Measurements from ENCODE around the gene PRSS22.

Gene PRSS22

GRCh38 chr16:2881783-2882649, 24.0 kb upstream of the PRSS22 start:
- DNase-seq (ENCODE audit: low read depth in 2 of 2) = no peak

- DNase-seq (ENCODE audit: low read depth in 2 of 2) = no peak
These were observed 22.0 kb upstream of the PRSS22 start for GRCh38 chr16:2879854-2880508.

- peak; percentile 63 to 70 for DNase-seq (ENCODE audit: low read depth in 2 of 2)
These were observed 17.0 kb upstream of the PRSS22 start for GRCh38 chr16:2874912-2875362.

- DNase-seq (ENCODE audit: low read depth in 2 of 2) = no peak
These were observed 16.3 kb upstream of the PRSS22 start for GRCh38 chr16:2874032-2874911.

GRCh38 chr16:2871926-2872325, 14.0 kb upstream of the PRSS22 start:
- no peak for DNase-seq (ENCODE audit: low read depth in 2 of 2)

GRCh38 chr16:2867987-2868789, 10.2 kb upstream of the PRSS22 start:
- DNase-seq (ENCODE audit: low read depth in 2 of 2) = peak; percentile 94

- no peak for DNase-seq (ENCODE audit: low read depth in 2 of 2)
These were observed 9.7 kb upstream of the PRSS22 start for GRCh38 chr16:2867661-2867986.

GRCh38 chr16:2866431-2866830, 8.5 kb upstream of the PRSS22 start:
- DNase-seq (ENCODE audit: low read depth in 2 of 2) = no peak

GRCh38 chr16:2865651-2866050, 7.7 kb upstream of the PRSS22 start:
- DNase-seq (ENCODE audit: low read depth in 2 of 2) = no peak

- DNase-seq (ENCODE audit: low read depth in 2 of 2) = no peak
These were observed 3.0 kb upstream of the PRSS22 start for GRCh38 chr16:2860826-2861567.

GRCh38 chr16:2859686-2860265, 1.8 kb upstream of the PRSS22 start:
- DNase-seq (ENCODE audit: low read depth in 2 of 2) = no peak

GRCh38 chr16:2858245-2859025, 465 bp upstream of the PRSS22 start:
- DNase-seq (ENCODE audit: low read depth in 2 of 2) = no peak

GRCh38 chr16:2856686-2857450, 1.1 kb downstream of the PRSS22 start:
- no peak for DNase-seq (ENCODE audit: low read depth in 2 of 2)

- DNase-seq (ENCODE audit: low read depth in 2 of 2) = no peak
These were observed 1.8 kb downstream of the PRSS22 start for GRCh38 chr16:2856061-2856670.

- DNase-seq (ENCODE audit: low read depth in 2 of 2) = no peak
These were observed 2.4 kb downstream of the PRSS22 start for GRCh38 chr16:2855536-2855935.

GRCh38 chr16:2854700-2855309, 3.2 kb downstream of the PRSS22 start:
- no peak for DNase-seq (ENCODE audit: low read depth in 2 of 2)

- no peak for DNase-seq (ENCODE audit: low read depth in 2 of 2)
These were observed 4.4 kb downstream of the PRSS22 start for GRCh38 chr16:2853531-2854073.
